ENCODE measurements around the gene AKAP7. TPM values are rescaled to one million over a fixed set of nuclear protein-coding genes. Genes with fewer than 3 reads are reported as not detected.

AKAP7 gene
- polyA plus RNA-seq, 1 donor from 2014 or later = 1.6 TPM

DNA sequence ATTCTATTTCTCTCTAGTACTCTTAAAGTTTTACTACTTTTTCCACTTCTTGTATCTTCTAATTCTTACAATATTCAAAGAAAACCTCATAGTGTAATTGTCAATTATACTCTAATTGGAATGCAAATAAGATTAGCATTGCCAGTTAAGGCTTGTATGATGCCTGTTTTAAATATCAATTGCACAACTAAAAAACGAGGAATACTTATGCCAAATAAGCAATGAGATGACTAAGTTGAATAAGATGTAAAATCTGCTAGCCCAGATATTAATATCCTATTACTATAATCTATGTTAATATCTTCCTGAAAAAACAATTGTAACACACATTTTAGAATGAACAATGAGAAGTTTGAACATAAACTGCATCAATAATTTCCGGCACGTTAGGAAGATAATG, 13.3 kb upstream of the AKAP7 start:
- Histone ChIP-seq H3K79me2 (replicated peaks; ENCODE audit: insufficient read depth, low read length) (no peaks in the 10 kb centered on the region), H4K20me1 (ENCODE audit: insufficient read depth) (no peaks in the 10 kb centered on the region), H3K9ac (ENCODE audit: low read length) (no peak overlapping the region), H3K36me3 (ENCODE audit: insufficient read depth, low read length) (no peaks in the 10 kb centered on the region), H3K27ac (ENCODE audit: low read length) (no peak overlapping the region), H3K4me2 (ENCODE audit: low read length) (no peak overlapping the region), H3K9me3 (ENCODE audit: low read length) (no peaks in the 10 kb centered on the region), H3F3A (ENCODE audit: insufficient read depth, low read length, poor library complexity, severe bottlenecking) (no peaks in the 10 kb centered on the region), H2AFZ (ENCODE audit: low read depth, low read length) (no peak overlapping the region), H3K4me3 (ENCODE audit: low read length) (no peak overlapping the region), H3K27me3 (ENCODE audit: insufficient read depth, low read depth, low read length) (no peaks in the 10 kb centered on the region), H3K9me2 (ENCODE audit: insufficient read depth, low read length) (no peaks in the 10 kb centered on the region)
- no peak for TF ChIP-seq REST (IDR thresholded peaks at IDR 0.05; ENCODE audit: borderline replicate concordance)
- no peak for TF ChIP-seq EZH2 (IDR thresholded peaks at IDR 0.05; ENCODE audit: borderline replicate concordance, insufficient read depth, low read length, poor library complexity, severe bottlenecking)
- TF ChIP-seq MXI1 (conservative IDR thresholded peaks at IDR 0.05; ENCODE audit: poor library complexity, severe bottlenecking) = no peak
- no peak for TF ChIP-seq EP300 (conservative IDR thresholded peaks at IDR 0.05; ENCODE audit: poor library complexity, severe bottlenecking)
- TF ChIP-seq, protein P1, sequence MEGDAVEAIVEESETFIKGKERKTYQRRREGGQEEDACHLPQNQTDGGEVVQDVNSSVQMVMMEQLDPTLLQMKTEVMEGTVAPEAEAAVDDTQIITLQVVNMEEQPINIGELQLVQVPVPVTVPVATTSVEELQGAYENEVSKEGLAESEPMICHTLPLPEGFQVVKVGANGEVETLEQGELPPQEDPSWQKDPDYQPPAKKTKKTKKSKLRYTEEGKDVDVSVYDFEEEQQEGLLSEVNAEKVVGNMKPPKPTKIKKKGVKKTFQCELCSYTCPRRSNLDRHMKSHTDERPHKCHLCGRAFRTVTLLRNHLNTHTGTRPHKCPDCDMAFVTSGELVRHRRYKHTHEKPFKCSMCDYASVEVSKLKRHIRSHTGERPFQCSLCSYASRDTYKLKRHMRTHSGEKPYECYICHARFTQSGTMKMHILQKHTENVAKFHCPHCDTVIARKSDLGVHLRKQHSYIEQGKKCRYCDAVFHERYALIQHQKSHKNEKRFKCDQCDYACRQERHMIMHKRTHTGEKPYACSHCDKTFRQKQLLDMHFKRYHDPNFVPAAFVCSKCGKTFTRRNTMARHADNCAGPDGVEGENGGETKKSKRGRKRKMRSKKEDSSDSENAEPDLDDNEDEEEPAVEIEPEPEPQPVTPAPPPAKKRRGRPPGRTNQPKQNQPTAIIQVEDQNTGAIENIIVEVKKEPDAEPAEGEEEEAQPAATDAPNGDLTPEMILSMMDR (IDR thresholded peaks at IDR 0.05; ENCODE audit: poor library complexity, severe bottlenecking) = no peak
- TF ChIP-seq RAD21 (conservative IDR thresholded peaks at IDR 0.05) = no peak
- no peak for TF ChIP-seq TAF1 (IDR thresholded peaks at IDR 0.05; ENCODE audit: low read depth)
- TF ChIP-seq POLR2AphosphoS5 (IDR thresholded peaks at IDR 0.05) = no peak
- TF ChIP-seq SMC3 (conservative IDR thresholded peaks at IDR 0.05; ENCODE audit: poor library complexity) = no peak

- Histone ChIP-seq H3K27me3 (ENCODE audit: insufficient read depth, low read depth, low read length) (no peaks in the 10 kb centered on the region), H4K20me1 (ENCODE audit: insufficient read depth) (no peaks in the 10 kb centered on the region), H3K9me3 (ENCODE audit: low read length) (no peaks in the 10 kb centered on the region), H3K27ac (ENCODE audit: low read length) (no peak overlapping the region), H3K36me3 (ENCODE audit: insufficient read depth, low read length) (no peaks in the 10 kb centered on the region), H3F3A (ENCODE audit: insufficient read depth, low read length, poor library complexity, severe bottlenecking) (no peaks in the 10 kb centered on the region), H3K9me2 (ENCODE audit: insufficient read depth, low read length) (no peaks in the 10 kb centered on the region), H3K79me2 (replicated peaks; ENCODE audit: insufficient read depth, low read length) (no peaks in the 10 kb centered on the region), H3K4me2 (ENCODE audit: low read length) (no peak overlapping the region), H2AFZ (ENCODE audit: low read depth, low read length) (no peak overlapping the region), H3K4me3 (ENCODE audit: low read length) (no peak overlapping the region), H3K9ac (ENCODE audit: low read length) (no peak overlapping the region)
- TF ChIP-seq POLR2AphosphoS5 (IDR thresholded peaks at IDR 0.05) (no peak), RAD21 (conservative IDR thresholded peaks at IDR 0.05) (no peak), MXI1 (conservative IDR thresholded peaks at IDR 0.05; ENCODE audit: poor library complexity, severe bottlenecking) (no peak), TAF1 (IDR thresholded peaks at IDR 0.05; ENCODE audit: low read depth) (no peak), SMC3 (conservative IDR thresholded peaks at IDR 0.05; ENCODE audit: poor library complexity) (no peak), EZH2 (IDR thresholded peaks at IDR 0.05; ENCODE audit: borderline replicate concordance, insufficient read depth, low read length, poor library complexity, severe bottlenecking) (no peak), EP300 (conservative IDR thresholded peaks at IDR 0.05; ENCODE audit: poor library complexity, severe bottlenecking) (no peak), REST (IDR thresholded peaks at IDR 0.05; ENCODE audit: borderline replicate concordance) (no peak)
- TF ChIP-seq, protein P1 (IDR thresholded peaks at IDR 0.05; ENCODE audit: poor library complexity, severe bottlenecking) = no peak
Measured at GRCh38 chr6:131122516-131122915, 12.8 kb upstream of the AKAP7 start.

Measured in neural cell (in vitro differentiated cells).